Glomerular endothelial cell (primary cell): ENCODE data around the gene CYB561D2. TPM values are rescaled to one million over a fixed set of nuclear protein-coding genes. Genes with fewer than 3 reads are reported as not detected.
"Not testable (repeated sequence)": the region's sequence is repeated elsewhere in the genome, so short reads cannot be mapped to it uniquely, and the experiment has no call there.

Source experiments
- DNase-seq: peaks from one replicate; pipeline ENCODE4 v3.0.0-alpha.2; 2011; ENCODE audit warnings: low read depth, low spot score; ENCODE audit errors: extremely low read depth
- total RNA-seq: library from RNA; depleted of rRNA; stranded (reverse); fragments of >200 nt; gene quantifications from 2 replicates; pipeline ENCODE4 v1.2.3, GENCODE V29; 2015

CYB561D2 gene
- total RNA-seq, result 16.2 and 19.8 TPM in 2 replicates

- no peak for DNase-seq
These were observed at the start of gene CYB561D2, which contains the start of gene NPRL2 for GRCh38 chr3:50350527-50351322. Gene CYB561D2 (plus strand): TSS chr3:50350862. CDS start chr3:50351434, 572 bp downstream. Gene NPRL2 (minus strand): TSS chr3:50350775. CDS start chr3:50350652, 123 bp downstream.

GRCh38 chr3:50302095-50303012 lies 48.3 kb upstream of the CYB561D2 start:
- no peak for DNase-seq

- no peak for DNase-seq
These were observed 47.4 kb upstream of the CYB561D2 start, which contains the start of gene HYAL1 for GRCh38 chr3:50303013-50303815. Gene HYAL1 (minus strand): TSS chr3:50303574. CDS start chr3:50302956, 618 bp downstream.

GRCh38 chr3:50304601-50305000 lies 46.1 kb upstream of the CYB561D2 start:
- DNase-seq, result no peak

GRCh38 chr3:50312041-50312440 lies 38.6 kb upstream of the CYB561D2 start:
- not testable (repeated sequence) for DNase-seq

- no peak for DNase-seq
These were observed 36.3 kb upstream of the CYB561D2 start for GRCh38 chr3:50314342-50314741.

- no peak for DNase-seq
These were observed 35.8 kb upstream of the CYB561D2 start for GRCh38 chr3:50314816-50315215.

GRCh38 chr3:50316657-50317242 lies 33.9 kb upstream of the CYB561D2 start:
- DNase-seq, result no peak

GRCh38 chr3:50317300-50317699 lies 33.4 kb upstream of the CYB561D2 start:
- DNase-seq, result no peak

- no peak for DNase-seq
These were observed 32.5 kb upstream of the CYB561D2 start for GRCh38 chr3:50318163-50318562.

- no peak for DNase-seq
These were observed 32.0 kb upstream of the CYB561D2 start for GRCh38 chr3:50318615-50319014.

- DNase-seq, result no peak
These were observed 31.3 kb upstream of the CYB561D2 start for GRCh38 chr3:50319181-50319893.

GRCh38 chr3:50319894-50320625 lies 30.6 kb upstream of the CYB561D2 start:
- no peak for DNase-seq

- no peak for DNase-seq
These were observed 29.8 kb upstream of the CYB561D2 start for GRCh38 chr3:50320853-50321335.

- DNase-seq, result no peak
These were observed 29.1 kb upstream of the CYB561D2 start for GRCh38 chr3:50321336-50322114.

GRCh38 chr3:50322115-50322385 lies 28.6 kb upstream of the CYB561D2 start:
- no peak for DNase-seq

- no peak for DNase-seq
These were observed 28.1 kb upstream of the CYB561D2 start, which contains the start of gene HYAL2 for GRCh38 chr3:50322386-50323091. Gene HYAL2 (minus strand): TSS chr3:50322745. CDS start chr3:50320489, 2,256 bp downstream.
